ENCODE results near the gene DEPDC7. TPM values are rescaled to one million over a fixed set of nuclear protein-coding genes. Genes with fewer than 3 reads are reported as not detected.
"Not testable (repeated sequence)": the region's sequence is repeated elsewhere in the genome, so short reads cannot be mapped to it uniquely, and the experiment has no call there.

Gene DEPDC7
- total RNA-seq: under 1 TPM; 0.86 to 0.90 TPM

DNA sequence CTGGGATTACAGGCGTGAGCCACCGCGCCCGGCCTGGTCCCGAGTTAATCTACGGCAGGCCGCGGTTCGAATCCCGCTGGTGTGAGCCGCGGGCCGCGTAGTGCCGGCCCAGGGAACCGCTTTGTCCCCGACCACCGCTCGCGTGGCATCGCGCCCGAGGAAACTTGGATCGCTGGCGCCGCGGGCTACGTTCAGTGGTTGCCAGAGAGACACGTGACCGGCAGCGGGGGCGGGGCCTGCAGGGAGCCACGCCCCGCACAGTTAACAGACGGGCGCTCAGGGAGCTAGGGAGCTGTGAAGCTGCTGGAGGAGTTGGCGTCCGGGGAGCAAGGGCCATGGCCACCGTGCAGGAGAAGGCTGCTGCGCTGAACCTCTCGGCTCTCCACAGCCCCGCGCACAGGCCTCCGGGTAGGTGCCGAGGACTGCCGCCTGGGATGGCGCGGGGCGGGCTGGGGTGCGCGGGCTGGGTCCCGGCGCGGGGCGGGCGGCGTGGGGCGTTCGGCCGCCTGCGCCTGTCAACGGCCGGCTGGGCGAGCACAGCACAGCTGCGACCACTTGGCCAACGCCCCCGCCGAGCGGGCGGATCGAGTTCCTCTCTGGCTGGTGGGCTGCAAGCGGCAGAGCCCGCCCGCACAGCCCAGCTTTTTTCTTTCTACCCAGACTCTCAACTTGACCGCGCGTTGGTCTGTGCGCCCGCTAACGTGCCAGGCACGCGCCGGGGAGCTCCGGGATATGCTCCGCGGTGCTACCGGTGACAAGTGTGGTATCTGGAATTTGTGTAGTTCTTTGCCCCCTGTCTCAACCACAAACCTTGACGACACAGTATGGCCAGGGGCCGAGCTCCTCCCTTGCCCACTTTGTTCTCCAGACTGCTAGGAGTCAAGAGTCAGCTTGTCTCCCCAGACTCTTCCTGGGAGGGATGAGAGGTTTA is at the start of gene DEPDC7:
Gene DEPDC7, plus strand, starts transcription at position 258 of the 931 bp plus-strand sequence. Its CDS starts 78 bp downstream, at position 336.
- intact Hi-C loops (cut with micrococcal nuclease): loop anchor here (10.0 kb wide), 2 partner anchors 149 to 879 kb away; partner anchors contain the start of genes CSTF3 and LMO2
- H3K4me3 Mint-ChIP-seq: peak within 1 kb of the TSS; percentile 75
- no peak within 1 kb of the TSS for H3K27ac Mint-ChIP-seq
- ChIA-PET CTCF (interaction anchor here (0.7 to 1.8 kb wide), 2 partner anchors 49 to 50 kb away, joined by 3 to 4 read pairs; no protein-coding TSS in a partner anchor), POLR2A (interaction anchor here (1.8 kb wide), 1 partner anchor 24 kb away, joined by 13 read pairs; the partner anchor contains the start of gene TCP11L1)
- peaks cover 33% of the 10 kb centered on the region for H3K4me1 Mint-ChIP-seq (ENCODE audit: low read depth)
- H3K27me3 Mint-ChIP-seq: peaks cover 29% of the 10 kb centered on the region
- no peaks in the 10 kb centered on the region for H3K36me3 Mint-ChIP-seq
- H3K9me3 Mint-ChIP-seq: no peaks in the 10 kb centered on the region
- DNase-seq: peak; percentile 83

GRCh38 chr11:32968541-32968940 is 47.1 kb upstream of the DEPDC7 start:
- DNase-seq: no peak
- H3K27me3 Mint-ChIP-seq: no peaks in the 10 kb centered on the region
- H3K9me3 Mint-ChIP-seq: no peaks in the 10 kb centered on the region
- H3K27ac Mint-ChIP-seq: no peak overlapping the region
- CTCF ChIA-PET: interaction anchor here (0.8 to 16.4 kb wide), 2 partner anchors 83 to 96 kb away, joined by 3 to 263 read pairs; no protein-coding TSS in a partner anchor
- no peak overlapping the region for H3K4me3 Mint-ChIP-seq
- intact Hi-C loops (cut with micrococcal nuclease): loop anchor here (10.0 kb wide), 1 partner anchor 356 kb away; no protein-coding TSS in a partner anchor
- no peaks in the 10 kb centered on the region for H3K4me1 Mint-ChIP-seq (ENCODE audit: low read depth)
- POLR2A ChIA-PET: no interaction called here
- peaks cover 15% of the 10 kb centered on the region for H3K36me3 Mint-ChIP-seq

DNA sequence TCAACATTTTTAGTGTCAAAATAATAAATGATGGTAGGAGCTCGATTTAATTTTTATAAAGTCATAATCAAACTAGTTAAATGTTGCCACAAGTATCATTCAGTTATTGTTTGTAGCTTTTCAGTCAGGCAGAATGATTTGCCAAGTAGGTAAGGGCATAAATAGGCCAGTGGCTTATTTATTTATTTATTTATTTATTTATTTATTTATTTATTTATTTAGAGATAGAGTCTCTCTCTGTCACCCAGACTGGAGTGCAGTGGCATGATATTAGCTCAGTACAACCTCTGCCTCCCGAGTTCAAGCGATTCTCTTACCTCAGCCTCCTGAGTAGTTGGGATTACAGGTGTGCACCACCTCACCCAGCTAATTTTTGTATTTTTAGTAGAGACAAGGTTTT is 43.4 kb upstream of the DEPDC7 start:
- H3K27me3 Mint-ChIP-seq; H3K27ac Mint-ChIP-seq; H3K4me3 Mint-ChIP-seq; H3K9me3 Mint-ChIP-seq; H3K4me1 Mint-ChIP-seq (ENCODE audit: low read depth); DNase-seq; intact Hi-C loops (cut with micrococcal nuclease): not testable (repeated sequence)
- CTCF ChIA-PET: interaction anchor here (0.8 to 1.6 kb wide), 2 partner anchors 12 to 93 kb away, joined by 3 to 8 read pairs; no protein-coding TSS in a partner anchor
- peaks cover 16% of the 10 kb centered on the region for H3K36me3 Mint-ChIP-seq
- POLR2A ChIA-PET: interaction anchor here (0.7 kb wide), 1 partner anchor 12 kb away, joined by 3 read pairs; no protein-coding TSS in a partner anchor

- Mint-ChIP-seq H3K27ac (no peak overlapping the region), H3K27me3 (no peaks in the 10 kb centered on the region), H3K4me1 (ENCODE audit: low read depth) (no peaks in the 10 kb centered on the region), H3K4me3 (no peak overlapping the region), H3K36me3 (peaks cover 16% of the 10 kb centered on the region), H3K9me3 (no peaks in the 10 kb centered on the region)
- CTCF ChIA-PET: interaction anchor here (0.8 kb wide), 1 partner anchor 13 kb away, joined by 3 read pairs; no protein-coding TSS in a partner anchor
- intact Hi-C loops (cut with micrococcal nuclease): no loop called here
- no peak for DNase-seq
- POLR2A ChIA-PET: no interaction called here
These were observed 42.9 kb upstream of the DEPDC7 start for GRCh38 chr11:32972781-32973180.

DNA sequence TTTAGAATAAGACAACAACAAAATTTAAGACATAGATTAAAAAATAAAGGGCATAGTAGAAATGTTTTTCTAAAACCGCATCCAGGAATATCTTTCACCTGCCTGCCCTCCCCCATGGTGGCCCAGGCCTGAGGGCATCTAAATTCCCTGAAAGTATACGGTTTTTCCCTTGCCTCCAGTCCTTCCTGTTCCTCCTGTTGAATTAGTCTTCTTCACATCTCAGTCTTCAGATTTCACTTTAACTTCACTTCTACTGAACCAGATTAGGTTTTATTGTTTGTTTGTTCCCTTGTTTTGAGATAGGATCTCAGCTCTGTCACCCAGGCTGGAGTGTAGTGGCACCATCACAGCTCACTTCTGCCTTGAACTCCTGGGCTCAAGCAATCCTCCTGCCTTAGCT is 33.1 kb upstream of the DEPDC7 start:
- H3K4me3 Mint-ChIP-seq: no peak overlapping the region
- H3K27ac Mint-ChIP-seq: no peak overlapping the region
- intact Hi-C loops (cut with micrococcal nuclease): no loop called here
- H3K36me3 Mint-ChIP-seq: peaks cover 2% of the 10 kb centered on the region
- ChIA-PET CTCF (interaction anchor here (1.4 to 1.6 kb wide), 2 partner anchors 14 to 83 kb away, joined by 3 to 6 read pairs; no protein-coding TSS in a partner anchor), POLR2A (no interaction called here)
- H3K4me1 Mint-ChIP-seq (ENCODE audit: low read depth): no peaks in the 10 kb centered on the region
- no peaks in the 10 kb centered on the region for H3K27me3 Mint-ChIP-seq
- H3K9me3 Mint-ChIP-seq: no peaks in the 10 kb centered on the region
- DNase-seq: no peak

- Mint-ChIP-seq H3K9me3 (no peaks in the 10 kb centered on the region), H3K4me1 (ENCODE audit: low read depth) (no peaks in the 10 kb centered on the region), H3K27ac (no peak overlapping the region), H3K4me3 (no peak overlapping the region), H3K27me3 (no peaks in the 10 kb centered on the region), H3K36me3 (no peaks in the 10 kb centered on the region)
- intact Hi-C loops (cut with micrococcal nuclease): no loop called here
- POLR2A ChIA-PET: interaction anchor here (0.9 kb wide), 1 partner anchor 12 kb away, joined by 3 read pairs; no protein-coding TSS in a partner anchor
- CTCF ChIA-PET: no interaction called here
- no peak for DNase-seq
These were observed 32.2 kb upstream of the DEPDC7 start for GRCh38 chr11:32983506-32983905.

DNA sequence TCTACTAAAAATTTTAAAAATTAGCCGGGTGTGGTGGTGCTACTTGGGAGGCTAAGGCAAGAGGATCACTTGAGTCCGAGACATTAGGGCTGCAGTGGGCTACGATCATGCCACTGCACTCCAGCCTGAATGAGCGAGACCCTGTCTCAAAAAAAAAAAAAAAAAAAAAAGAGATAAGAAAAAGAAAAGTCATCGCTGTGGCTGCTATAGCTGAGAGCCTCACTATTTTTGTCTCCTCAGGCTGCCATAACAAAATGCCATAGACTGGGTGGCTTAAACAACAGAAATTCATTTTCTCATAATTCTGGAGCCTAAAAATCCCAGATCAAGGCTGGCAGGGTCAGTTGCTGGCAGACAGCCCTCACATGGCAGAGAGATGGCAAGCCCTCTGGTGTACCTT is 30.1 kb upstream of the DEPDC7 start:
- POLR2A ChIA-PET: no interaction called here

GRCh38 chr11:32987851-32988250 is 27.8 kb upstream of the DEPDC7 start:
- Mint-ChIP-seq H3K27me3 (no peaks in the 10 kb centered on the region), H3K9me3 (peaks cover 12% of the 10 kb centered on the region), H3K4me3 (no peak overlapping the region), H3K36me3 (no peaks in the 10 kb centered on the region), H3K4me1 (ENCODE audit: low read depth) (no peaks in the 10 kb centered on the region), H3K27ac (no peak overlapping the region)
- DNase-seq: no peak
- intact Hi-C loops (cut with micrococcal nuclease): no loop called here
- CTCF ChIA-PET: no interaction called here
- POLR2A ChIA-PET: no interaction called here

More for the DNA sequence above, 30.1 kb upstream of the DEPDC7 start:
- CTCF ChIA-PET: no interaction called here
- Mint-ChIP-seq H3K27ac (no peak overlapping the region), H3K27me3 (no peaks in the 10 kb centered on the region), H3K4me1 (ENCODE audit: low read depth) (no peaks in the 10 kb centered on the region), H3K36me3 (no peaks in the 10 kb centered on the region), H3K9me3 (no peaks in the 10 kb centered on the region), H3K4me3 (no peak overlapping the region)
- no peak for DNase-seq
- intact Hi-C loops (cut with micrococcal nuclease): no loop called here

GRCh38 chr11:32990481-32990880 is 25.2 kb upstream of the DEPDC7 start:
- Mint-ChIP-seq H3K9me3 (peaks cover 12% of the 10 kb centered on the region), H3K36me3 (no peaks in the 10 kb centered on the region), H3K4me1 (ENCODE audit: low read depth) (no peaks in the 10 kb centered on the region), H3K27me3 (no peaks in the 10 kb centered on the region), H3K27ac (no peak overlapping the region), H3K4me3 (no peak overlapping the region)
- ChIA-PET CTCF (no interaction called here), POLR2A (no interaction called here)
- DNase-seq: no peak
- intact Hi-C loops (cut with micrococcal nuclease): no loop called here

DNA sequence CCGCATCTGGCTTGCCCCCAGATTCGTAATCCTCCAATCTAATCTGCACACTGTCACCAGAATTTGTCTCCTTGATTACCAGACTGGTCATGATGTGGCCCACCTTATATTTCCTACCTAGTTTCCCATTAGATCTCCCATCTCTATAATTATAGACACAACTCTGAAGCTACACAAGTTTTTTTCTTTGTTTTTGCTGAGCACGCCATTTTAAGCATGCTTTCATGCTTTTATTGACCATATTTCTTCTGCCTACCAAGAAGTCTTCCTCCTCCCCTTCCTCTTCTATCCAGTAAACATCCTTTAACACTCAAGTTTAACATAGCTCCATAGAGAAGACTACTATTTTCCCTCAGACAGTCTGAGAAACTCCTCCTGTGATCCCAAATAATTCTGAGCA is 24.3 kb upstream of the DEPDC7 start:
- ChIA-PET CTCF (interaction anchor here (0.9 kb wide), 1 partner anchor 74 kb away, joined by 3 read pairs; no protein-coding TSS in a partner anchor), POLR2A (no interaction called here)
- Mint-ChIP-seq H3K27ac (no peak overlapping the region), H3K4me1 (ENCODE audit: low read depth) (no peaks in the 10 kb centered on the region), H3K36me3 (no peaks in the 10 kb centered on the region), H3K4me3 (no peak overlapping the region), H3K9me3 (peaks cover 12% of the 10 kb centered on the region), H3K27me3 (no peaks in the 10 kb centered on the region)
- no peak for DNase-seq
- intact Hi-C loops (cut with micrococcal nuclease): no loop called here

DNA sequence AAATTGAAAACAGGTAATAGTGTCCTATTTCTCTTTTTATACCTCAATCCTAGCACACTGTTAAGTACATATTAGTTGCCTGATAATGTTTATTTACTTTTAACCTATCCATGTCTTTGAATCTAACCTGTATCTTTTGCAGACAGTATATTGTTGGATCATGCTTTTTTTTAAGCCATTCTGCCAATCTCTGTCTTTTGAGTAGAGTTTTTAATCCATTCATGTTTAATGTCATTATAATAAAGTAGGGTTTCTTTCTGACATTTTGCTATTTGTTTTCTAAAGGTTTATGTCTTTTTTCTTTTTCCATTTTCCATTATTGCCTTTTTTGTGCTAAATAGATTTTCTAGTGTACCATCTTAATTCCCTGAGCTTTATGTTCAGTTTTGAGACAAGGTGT is 23.8 kb upstream of the DEPDC7 start:
- no peaks in the 10 kb centered on the region for H3K4me1 Mint-ChIP-seq (ENCODE audit: low read depth)
- H3K9me3 Mint-ChIP-seq: peaks cover 12% of the 10 kb centered on the region
- no peaks in the 10 kb centered on the region for H3K27me3 Mint-ChIP-seq
- ChIA-PET CTCF (interaction anchor here (0.9 kb wide), 1 partner anchor 74 kb away, joined by 3 read pairs; no protein-coding TSS in a partner anchor), POLR2A (no interaction called here)
- H3K4me3 Mint-ChIP-seq: no peak overlapping the region
- H3K27ac Mint-ChIP-seq: no peak overlapping the region
- intact Hi-C loops (cut with micrococcal nuclease): no loop called here
- no peak for DNase-seq
- no peaks in the 10 kb centered on the region for H3K36me3 Mint-ChIP-seq

DNA sequence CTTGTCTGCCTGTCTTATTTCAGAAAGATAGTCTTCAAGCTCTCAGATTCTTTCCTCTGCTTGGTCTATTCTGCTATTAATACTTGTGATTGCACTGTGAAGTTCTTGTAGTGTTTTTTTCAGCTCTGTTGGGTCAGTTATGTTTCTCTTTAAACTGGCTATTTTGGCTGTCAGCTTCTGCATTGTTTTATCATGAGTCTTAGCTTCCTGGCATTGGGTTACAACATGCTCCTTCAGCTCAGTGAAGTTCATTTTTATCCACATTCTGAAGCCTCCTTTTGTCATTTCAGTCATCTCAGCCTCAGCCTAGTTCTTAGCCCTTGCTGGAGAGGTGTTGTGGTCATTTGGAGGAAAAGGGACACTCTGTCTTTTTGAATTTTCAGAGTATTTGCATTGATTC is 15.5 kb upstream of the DEPDC7 start:
- CTCF ChIA-PET: no interaction called here
- Mint-ChIP-seq H3K9me3 (peaks cover 11% of the 10 kb centered on the region), H3K4me3 (no peak overlapping the region), H3K36me3 (peaks cover 6% of the 10 kb centered on the region), H3K4me1 (ENCODE audit: low read depth) (peaks cover 7% of the 10 kb centered on the region), H3K27me3 (peaks cover 5% of the 10 kb centered on the region), H3K27ac (no peak overlapping the region)
- POLR2A ChIA-PET: no interaction called here
- intact Hi-C loops (cut with micrococcal nuclease): no loop called here
- DNase-seq: no peak

Measured in activated CD4-positive, alpha-beta memory T cell treated with anti-CD3 and anti-CD28 coated beads for 36 hours (primary cell).